K562 (cell line): Measurements from ENCODE around the gene NR6A1. TPM values are rescaled to one million over a fixed set of nuclear protein-coding genes. Genes with fewer than 3 reads are reported as not detected.

Source experiments
- ATAC-seq: fragments of 200-7000 bp; cut with Tn5 transposase; 3 replicates; pipeline ENCODE4 v1.9.1; 2020; ENCODE audit warnings: moderate library complexity
- BruUV-seq: library from RNA; stranded (reverse); fragments of 400-500 nt; replicated peaks from 2 replicates; lab custom pipeline; 2021; lab: Mats Ljungman, UMichigan
- CTCF ChIA-PET: fragments of 300-600 bp; formaldehyde crosslinking; extraction: SDS; loops from one replicate; lab custom pipeline; 2021; ENCODE audit warnings: low intra/inter-chr PET ratio; lab: Yijun Ruan, JAX
- POLR2A ChIA-PET: fragments of 300-600, 350-650 bp; sonication (Branson Sonifier 250); formaldehyde crosslinking; extraction: SDS; loops from one replicate; lab custom pipeline; 2021; ENCODE audit warnings: antibody characterized with exemption, inconsistent platforms; lab: Yijun Ruan, JAX
- DNase-seq, 4 experiments: peaks; one replicate each; pipeline versions ENCODE4 v3.0.0 to v3.0.0-alpha.2; 2011 to 2018; ENCODE audit warnings: low spot score in 3 of 4, mixed read lengths in 3 of 4; ENCODE audit errors: extremely low read depth in 1 of 4
- FAIRE-seq: peaks from 2 replicates; lab custom pipeline; 2011; peaks lifted over from hg19 to GRCh38; lab: Jason Lieb, UNC
- H2AFZ ChIP-seq: 2 replicates; pipeline ENCODE4 v1.6.0; 2011; ENCODE audit warnings: low read depth, low read length, control low read depth, inconsistent platforms
- H3K27ac ChIP-seq: fragments of 200-600 bp; 3 replicates; pipeline ENCODE4 v1.8.0; 2011; ENCODE audit warnings: low read depth, mild to moderate bottlenecking, control low read depth, inconsistent platforms, low read length, moderate library complexity, mixed read lengths; ENCODE audit errors: extremely low read depth
- H3K27me3 ChIP-seq, 2 experiments: fragments of 300-600 bp in 1 of 2; 2 replicates in 1 of 2; 3 replicates in 1 of 2; pipeline versions ENCODE4 v1.6.0 to v1.8.0; 2011; ENCODE audit warnings: inconsistent platforms in 2 of 2, low read length in 2 of 2, mild to moderate bottlenecking in 1 of 2, mixed read lengths in 1 of 2, moderate library complexity in 1 of 2; ENCODE audit not compliant: control insufficient read depth in 2 of 2, insufficient read depth in 2 of 2
- H3K36me3 ChIP-seq: fragments of 300-600 bp; 3 replicates; pipeline ENCODE4 v1.8.0; 2011; ENCODE audit warnings: mild to moderate bottlenecking, low read length, inconsistent platforms; ENCODE audit not compliant: control insufficient read depth, insufficient read depth
- H3K4me1 ChIP-seq, 2 experiments: fragments of 200-600 bp in 1 of 2; replicated peaks in 1 of 2; 2 replicates in 1 of 2; 3 replicates in 1 of 2; pipeline versions ENCODE4 v1.5.1 to v1.8.0; 2011; ENCODE audit warnings: inconsistent platforms in 2 of 2, low read length in 2 of 2, mild to moderate bottlenecking in 1 of 2, mixed read lengths in 1 of 2, moderate library complexity in 1 of 2; ENCODE audit not compliant: control insufficient read depth in 2 of 2, insufficient read depth in 2 of 2
- H3K4me2 ChIP-seq: 2 replicates; pipeline ENCODE4 v1.6.1; 2011; ENCODE audit warnings: low read length, control low read depth, inconsistent platforms, mixed read lengths; ENCODE audit not compliant: insufficient read depth
- H3K4me3 ChIP-seq: fragments of 200-600 bp; sonication (generic), shearing (Covaris generic); 2 replicates; pipeline ENCODE4 v1.5.1; 2016; ENCODE audit warnings: control low read depth, inconsistent platforms
- H3K79me2 ChIP-seq: fragments of 200-600 bp; 3 replicates; pipeline ENCODE4 v1.8.0; 2011; ENCODE audit warnings: low read length, inconsistent platforms; ENCODE audit not compliant: control insufficient read depth, insufficient read depth
- H3K9ac ChIP-seq, 2 experiments: 2 replicates each; pipeline versions ENCODE4 v1.6.0 to v1.6.1; 2011; ENCODE audit warnings: low read depth in 2 of 2, low read length in 2 of 2, control low read depth in 1 of 2, inconsistent platforms in 1 of 2, mild to moderate bottlenecking in 1 of 2, mixed read lengths in 1 of 2; ENCODE audit not compliant: insufficient read depth in 1 of 2
- H3K9me1 ChIP-seq: one replicate; pipeline ENCODE4 v1.6.0; 2011; ENCODE audit warnings: inconsistent platforms, mild to moderate bottlenecking, low read length, moderate library complexity; ENCODE audit not compliant: control insufficient read depth, insufficient read depth
- H3K9me3 ChIP-seq: replicated peaks from 2 replicates; pipeline ENCODE4 v1.5.1; 2011; ENCODE audit warnings: low read depth, low read length, inconsistent platforms; ENCODE audit not compliant: control insufficient read depth, insufficient read depth
- H4K20me1 ChIP-seq: replicated peaks from 2 replicates; pipeline ENCODE4 v1.6.1; 2011; ENCODE audit warnings: low read length, inconsistent platforms, mixed read lengths; ENCODE audit not compliant: control insufficient read depth, insufficient read depth
- CHD4 ChIP-seq: fragments of 200-600 bp; sonication (generic); IDR thresholded peaks from 3 replicates; pipeline ENCODE4 v1.6.1; 2012; ENCODE audit warnings: low read depth, mild to moderate bottlenecking, mixed read lengths, low read length, inconsistent platforms; ENCODE audit not compliant: insufficient read depth, insufficient replicate concordance, poor library complexity, severe bottlenecking
- DACH1 ChIP-seq: fragments of 450-650 bp; IDR thresholded peaks from 2 replicates; pipeline ENCODE4 v1.6.1; 2018; ENCODE audit not compliant: partially characterized antibody
- E2F5 ChIP-seq: sonication (generic); formaldehyde crosslinking; IDR thresholded peaks from 2 replicates; pipeline ENCODE4 v1.8.0; 2022; ENCODE audit warnings: mild to moderate bottlenecking, missing genetic modification reagents
- ESRRA ChIP-seq: fragments of 450-650 bp; IDR thresholded peaks from 2 replicates; pipeline ENCODE4 v1.6.1; 2014; ENCODE audit warnings: low read depth, mild to moderate bottlenecking, moderate library complexity, borderline replicate concordance
- MLLT1 ChIP-seq, 2 experiments: fragments of 450-650 bp; IDR thresholded peaks; 2 replicates each; pipeline ENCODE4 v1.6.1; 2016
- NR2C1 ChIP-seq, 2 experiments: fragments of 450-650 bp; IDR thresholded peaks; 2 replicates each; pipeline ENCODE4 v1.6.1; 2017; ENCODE audit warnings: mild to moderate bottlenecking in 2 of 2, antibody characterized with exemption in 1 of 2, inconsistent platforms in 1 of 2, missing compliant biosample characterization in 1 of 2, missing genetic modification characterization in 1 of 2
- NR2C2 ChIP-seq, 2 experiments: fragments of 200-800 bp in 1 of 2; sonication (Bioruptor generic) in 1 of 2; sonication (generic) in 1 of 2; formaldehyde crosslinking in 1 of 2; IDR thresholded peaks; 2 replicates each; pipeline versions ENCODE4 v1.6.1 to v1.8.0; 2016 to 2022; ENCODE audit warnings: mild to moderate bottlenecking in 1 of 2, missing compliant biosample characterization in 1 of 2, missing genetic modification characterization in 1 of 2, missing genetic modification reagents in 1 of 2
- ZEB2 ChIP-seq: fragments of 450-650 bp; IDR thresholded peaks from 2 replicates; pipeline ENCODE4 v1.6.1; 2016
- ZNF398 ChIP-seq: fragments of 250-450 bp; sonication (Bioruptor Pico); IDR thresholded peaks from 2 replicates; pipeline ENCODE4 v1.8.0; 2021; ENCODE audit warnings: moderate library complexity, mild to moderate bottlenecking, inconsistent platforms
- WGBS: fragments of 100-300 bp; shearing (Covaris generic); methylation state at CpG from one replicate; pipeline ENCODE4 v1.1.6; 2016; ENCODE audit warnings: low coverage, mixed read lengths; ENCODE audit not compliant: insufficient coverage; ENCODE audit errors: missing lambda C conversion rate; 5-methylcytosine and 5-hydroxymethylcytosine counted together
- in situ Hi-C: fragments of 300-500 bp; cut with MboI; formaldehyde crosslinking; loops from 4 replicates; pipeline ENCODE4 v1.15.0; 2018; ENCODE audit warnings: inconsistent platforms, mixed read lengths
- intact Hi-C: fragments of 100-400 bp; cut with micrococcal nuclease; formaldehyde crosslinking; loops from 2 replicates; pipeline ENCODE4 v1.14.2; 2022
- polyA plus RNA-seq, 8 experiments: library from polyadenylated mRNA; depleted of rRNA in 4 of 8; stranded (reverse) in 5 of 8; unstranded in 3 of 8; fragments of >200 nt; fragmentation: Nextera tagmentation in 2 of 8; fragmentation: Illumina TruSeq in 1 of 8; extraction: Ambion mirVana in 2 of 8; extraction: Trizol in 1 of 8; gene quantifications; 2 replicates each; pipeline versions ENCODE4 v1.2.1 to v1.2.3, GENCODE V29; 2011 to 2014; ENCODE audit warnings: inconsistent platforms in 1 of 8, missing spikeins in 1 of 8
- total RNA-seq, 7 experiments: library from RNA; depleted of rRNA in 6 of 7; stranded (reverse); fragments of >200 nt in 6 of 7; fragmentation: Illumina TruSeq in 2 of 7; extraction: Trizol in 2 of 7; gene quantifications; 2 replicates each; pipeline versions ENCODE4 v1.2.1 to v1.2.3, GENCODE V29; 2011 to 2021; ENCODE audit warnings: low replicate concordance in 1 of 7

The NR6A1 gene
- total and polyA plus RNA-seq, 9 of the 15 experiments (the other 6 are each of a cell fraction or from before 2014, with no cell fraction given), result 9.7 to 55.4 (median 28.3) TPM

DNA sequence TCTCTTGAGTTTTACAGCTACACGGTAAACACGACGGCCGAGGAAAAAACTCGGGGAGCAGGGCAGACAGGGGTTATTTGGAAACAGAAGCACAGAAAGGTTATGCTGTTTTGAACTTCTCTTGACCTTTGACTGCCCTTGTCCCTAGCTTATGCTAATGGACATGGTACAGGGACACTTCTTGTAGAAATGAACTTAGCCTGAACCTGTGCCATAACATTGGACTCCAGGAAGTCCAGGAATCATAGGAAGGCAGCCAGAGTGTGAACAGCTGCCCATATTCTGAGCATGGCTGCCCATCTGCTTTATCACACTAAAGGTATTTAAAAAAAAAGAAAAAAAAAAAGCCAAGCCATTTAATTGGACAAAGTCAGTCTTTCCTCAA lies 46.1 kb downstream of the NR6A1 start (continued):
- TF ChIP-seq MLLT1 (IDR thresholded peaks at IDR 0.05) (no peak), ZNF398 (no peak), E2F5 (CRISPR knock-in tag) (no peak), ESRRA (peak; percentile 72)

- in situ Hi-C loops, result loop anchor here (25.0 kb wide), 1 partner anchor 312 kb away; the partner anchor contains the start of gene PSMB7
- Histone ChIP-seq H3K27ac (peak overlapping the region; percentile 1; the same call in 1 of the 3 replicates), H3K36me3 (peaks cover 41% of the 10 kb centered on the region; the same call in 2 of the 3 replicates), H3K9me1 (no peaks in the 10 kb centered on the region), H3K27me3 (no peaks in the 10 kb centered on the region)
- ATAC-seq (no peak), DNase-seq (no peak)
- CTCF ChIA-PET, result interaction anchor here (0.7 kb wide), 1 partner anchor 638 kb away, joined by 3 read pairs; no protein-coding TSS in a partner anchor
- POLR2A ChIA-PET, result interaction anchor here (0.7 to 1.5 kb wide), 4 partner anchors 10 to 128 kb away, joined by 3 to 6 read pairs (median 4); no protein-coding TSS in a partner anchor
- TF ChIP-seq NR2C1 (IDR thresholded peaks at IDR 0.05) (0 out of 2 replicates have a peak, but pooled peaks have one; percentile 38), NR2C1 (tag; IDR thresholded peaks at IDR 0.05) (no peak; the same call in 1 of the 2 replicates), NR2C2 (CRISPR knock-in tag; IDR thresholded peaks at IDR 0.05) (no peak), NR2C2 (tag; IDR thresholded peaks at IDR 0.05) (peak; percentile 28; the same call in 1 of the 2 replicates), ZEB2 (no peak), DACH1 (peak; percentile 40), CHD4 (no peak)
- TF ChIP-seq, all 486 proteins: peak for 3
- WGBS, result 44% methylated on average over 3 of the region's 3 CpGs
- H3K4me3 ChIP-seq, result no peak overlapping the region
- no peaks in the 10 kb centered on the region for H3K9me3 ChIP-seq
- H2AFZ ChIP-seq, result no peak overlapping the region
- no TSS peak for BruUV-seq
- FAIRE-seq, result no peak
- H3K9ac ChIP-seq, result no peak overlapping the region
- H3K4me2 ChIP-seq, result no peak overlapping the region
- H4K20me1 ChIP-seq, result no peaks in the 10 kb centered on the region
- H3K4me1 ChIP-seq, result peaks cover 0 to 26% of the 10 kb centered on the region in 2 experiments; a peak in 3 of 5 replicates
- intact Hi-C loops, result no loop called here
- peaks cover 7% of the 10 kb centered on the region; the same call in 2 of the 3 replicates for H3K79me2 ChIP-seq
Measured at GRCh38 chr9:124724415-124725067, 46.6 kb downstream of the NR6A1 start.
